PFSK-1 (cell line): ENCODE data around the gene NME7.

ENCODE experiments used
- POLR2AphosphoS5 ChIP-seq: IDR thresholded peaks from 2 replicates; pipeline ENCODE4 v1.6.1; 2012; ENCODE audit warnings: low read depth, mild to moderate bottlenecking, control low read depth, low read length, moderate library complexity
- REST ChIP-seq, 2 experiments: IDR thresholded peaks; 2 replicates each; pipeline versions ENCODE4 v1.6.1 to v1.8.0; 2011 to 2012; ENCODE audit warnings: low read depth in 2 of 2, low read length in 2 of 2, control low read depth in 1 of 2, inconsistent platforms in 1 of 2, mild to moderate bottlenecking in 1 of 2, moderate library complexity in 1 of 2; ENCODE audit not compliant: insufficient read depth in 1 of 2
- SIN3A ChIP-seq: IDR thresholded peaks from 2 replicates; pipeline ENCODE4 v1.6.1; 2012; ENCODE audit warnings: mild to moderate bottlenecking, low read length, moderate library complexity, borderline replicate concordance; ENCODE audit not compliant: insufficient read depth

GRCh38 chr1:169318536-169319244 lies 48.9 kb downstream of the NME7 start:
- no peak for TF ChIP-seq SIN3A
- TF ChIP-seq POLR2AphosphoS5, result no peak
- TF ChIP-seq REST (IDR thresholded peaks at IDR 0.05; ENCODE audit: insufficient read depth in 1 of 2, low read depth in 2 of 2, low read length in 2 of 2), result no peak
